ENCODE results near the gene NDUFB10.

DNA sequence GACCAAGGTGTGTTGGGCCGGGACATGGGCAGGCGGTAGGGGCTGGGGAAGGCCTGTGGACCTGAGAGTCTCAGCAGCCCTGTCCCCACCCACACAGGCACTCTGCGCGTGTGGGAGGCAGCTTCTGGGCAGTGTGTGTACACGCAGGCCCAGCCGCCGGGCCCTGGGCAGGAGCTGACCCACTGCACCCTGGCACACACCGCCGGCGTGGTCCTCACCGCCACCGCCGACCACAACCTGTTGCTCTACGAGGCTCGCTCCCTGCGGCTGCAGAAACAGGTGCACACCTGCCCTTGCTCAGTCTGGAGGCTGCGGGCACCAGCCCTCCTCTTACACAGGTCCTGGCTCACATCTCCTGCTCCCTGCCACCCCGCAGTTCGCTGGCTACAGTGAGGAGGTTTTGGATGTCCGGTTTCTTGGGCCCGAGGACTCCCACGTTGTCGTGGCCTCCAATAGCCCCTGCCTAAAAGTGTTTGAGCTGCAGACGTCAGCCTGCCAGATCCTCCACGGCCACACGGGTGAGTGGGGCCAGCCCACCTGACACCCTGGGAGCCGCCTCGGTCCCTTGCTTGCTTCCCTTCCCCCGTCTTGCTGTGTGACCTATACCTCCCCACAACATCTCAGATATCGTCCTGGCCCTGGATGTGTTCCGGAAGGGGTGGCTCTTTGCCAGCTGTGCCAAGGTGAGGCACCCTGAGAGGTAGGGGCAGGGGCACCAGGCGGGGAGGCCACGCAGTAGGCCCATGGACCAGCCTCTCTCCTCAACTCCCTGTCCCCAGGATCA, 16.3 kb downstream of the NDUFB10 start:
- no peak for TF ChIP-seq CTCF (IDR thresholded peaks at IDR 0.05)
- TF ChIP-seq POLR2A (IDR thresholded peaks at IDR 0.05) = no peak

Measured in ovary (tissue), 3 donors.